Lower leg skin (tissue), 4 donors: ENCODE measurements around the gene PLXNC1. TPM values are rescaled to one million over a fixed set of nuclear protein-coding genes. Genes with fewer than 3 reads are reported as not detected.

Experiments used
- DNase-seq, 2 donors: peaks; one replicate each; pipeline ENCODE4 v3.0.0-alpha.2; 2019; ENCODE audit warnings: low spot score in 2 of 2
- H3K4me3 ChIP-seq: fragments of 200-600 bp; sonication (generic); 2 replicates; pipeline ENCODE4 v1.5.1; 2017; ENCODE audit warnings: mild to moderate bottlenecking, low read depth; ENCODE audit not compliant: poor library complexity, severe bottlenecking
- CTCF ChIP-seq, 3 donors: fragments of 450-650 bp; IDR thresholded peaks; one replicate each; pipeline ENCODE4 v1.5.1; 2016; ENCODE audit warnings: antibody characterized with exemption in 3 of 3, mild to moderate bottlenecking in 3 of 3, moderate library complexity in 2 of 3
- POLR2A ChIP-seq, 2 donors: fragments of 450-650 bp; IDR thresholded peaks; one replicate each; pipeline ENCODE4 v1.6.1; 2016 to 2017; ENCODE audit warnings: antibody characterized with exemption in 2 of 2, mild to moderate bottlenecking in 1 of 2, moderate library complexity in 1 of 2
- WGBS, 2 donors: methylation state at CpG; one replicate each; pipeline ENCODE4 v1.1.5; 2018; 5-methylcytosine and 5-hydroxymethylcytosine counted together
- intact Hi-C: fragments of 100-400 bp; cut with DNase I; formaldehyde crosslinking; loops from one replicate; pipeline ENCODE4 v1.15.0; 2023; ENCODE audit warnings: low total_unique reads
- total RNA-seq, 4 donors: library from RNA; depleted of rRNA; stranded (reverse); fragments of >200 nt; gene quantifications; one replicate each; pipeline ENCODE4 v1.1.0, GENCODE V29; 2016

The PLXNC1 gene
- total RNA-seq, 4 donors from 2014 or later, result 7.6 to 10.8 (median 8.2) TPM

DNA sequence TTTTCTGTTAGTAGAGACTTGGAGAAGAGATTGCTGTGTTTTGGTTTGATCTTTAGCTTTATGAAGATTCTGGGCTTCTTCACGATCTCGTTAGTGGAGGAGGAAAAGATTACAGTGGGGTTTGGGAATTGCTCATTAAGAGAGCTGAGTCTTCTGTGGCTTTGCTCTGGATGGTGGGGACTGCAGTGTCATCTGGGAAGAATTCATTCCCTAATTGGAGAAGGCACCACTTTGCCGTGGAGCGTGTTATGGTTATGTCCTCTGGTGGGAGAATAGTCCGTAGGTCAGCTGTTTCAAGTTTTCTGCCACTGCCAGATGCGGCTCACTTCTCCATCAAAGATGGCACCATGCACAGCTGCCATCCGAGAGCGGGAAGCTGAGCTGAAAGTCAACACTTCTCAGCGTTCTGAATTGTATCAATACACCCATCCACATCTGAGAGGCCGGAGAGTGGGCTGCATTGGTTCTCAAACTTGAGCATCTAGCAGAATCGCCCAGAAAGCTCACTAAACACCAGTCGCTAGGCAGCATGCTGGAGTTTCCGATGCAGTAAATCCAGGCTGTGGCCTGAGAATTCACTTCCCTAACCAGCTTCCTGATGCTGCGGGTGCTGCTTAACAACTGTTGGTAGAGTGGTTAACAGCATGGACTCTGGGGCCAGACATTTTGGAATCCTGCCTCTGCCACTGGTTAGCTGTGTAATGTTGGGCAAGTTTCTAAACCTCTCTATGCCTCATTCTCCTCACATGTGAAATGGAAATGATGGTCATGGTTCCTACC, 117.8 kb downstream of the PLXNC1 start:
- intact Hi-C loops, result no loop called here
- 73 to 80% methylated on average over 14 of the region's 14 CpGs for WGBS, 2 donors
- no peak overlapping the region for H3K4me3 ChIP-seq
- TF ChIP-seq CTCF (IDR thresholded peaks at IDR 0.05) (no peak), POLR2A (IDR thresholded peaks at IDR 0.05) (no peak)
- no peak for DNase-seq

DNA sequence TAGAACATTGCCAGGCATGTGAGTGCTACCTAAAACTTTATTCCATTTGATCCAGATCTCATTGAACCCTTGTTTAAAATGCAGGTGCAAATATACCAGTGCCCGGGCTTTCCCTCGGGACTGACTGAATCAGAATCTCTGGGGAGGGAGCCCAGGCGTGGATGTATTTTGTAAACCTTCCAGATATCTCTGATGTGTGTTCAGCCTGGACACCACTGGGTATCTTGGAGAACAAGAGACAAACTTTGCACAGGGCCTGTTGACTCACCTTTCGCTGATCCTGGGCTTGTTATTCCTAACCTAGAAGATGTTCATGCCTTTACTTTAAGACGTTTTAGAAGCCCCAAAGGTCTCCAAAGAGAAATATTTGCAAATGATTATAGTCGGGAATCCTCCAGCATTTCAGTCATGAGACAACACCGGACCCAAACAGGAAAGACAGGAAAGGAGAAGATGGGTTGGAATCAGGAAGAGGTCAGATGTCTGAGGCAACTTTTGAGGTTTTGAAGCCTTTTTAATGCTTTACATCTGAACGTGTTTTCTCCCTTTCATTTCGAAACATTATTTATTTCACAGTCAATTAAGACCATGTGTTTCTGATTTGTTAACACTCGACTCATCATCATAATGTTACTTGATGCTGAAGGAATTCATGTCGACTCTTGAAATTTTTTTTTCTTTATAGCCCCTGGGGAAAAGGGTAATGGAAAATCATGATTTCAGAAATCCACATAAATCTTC, 118.6 kb downstream of the PLXNC1 start:
- peak in 1 of 2 donors; percentile 48 for DNase-seq
- TF ChIP-seq CTCF (IDR thresholded peaks at IDR 0.05), result no peak
- no peak for TF ChIP-seq POLR2A (IDR thresholded peaks at IDR 0.05)
- 21 to 25% methylated on average over 11 of the region's 11 CpGs for WGBS, 2 donors

GRCh38 chr12:94267537-94267872, 119.1 kb downstream of the PLXNC1 start:
- TF ChIP-seq CTCF (IDR thresholded peaks at IDR 0.05), result no peak
- TF ChIP-seq POLR2A (IDR thresholded peaks at IDR 0.05), result no peak
- H3K4me3 ChIP-seq, result no peak overlapping the region
- no peak for DNase-seq
- intact Hi-C loops, result no loop called here
- WGBS, 2 donors, result 19 to 25% methylated on average over 3 of the region's 3 CpGs

More for the DNA sequence above, 118.6 kb downstream of the PLXNC1 start:
- H3K4me3 ChIP-seq, result no peak overlapping the region
- intact Hi-C loops, result no loop called here

- 66 to 72% methylated on average over 5 of the region's 5 CpGs for WGBS, 2 donors
- TF ChIP-seq POLR2A (IDR thresholded peaks at IDR 0.05) (no peak), CTCF (IDR thresholded peaks at IDR 0.05) (no peak)
- DNase-seq, result no peak
- intact Hi-C loops, result no loop called here
- no peak overlapping the region for H3K4me3 ChIP-seq
Measured at GRCh38 chr12:94267921-94268471, 119.6 kb downstream of the PLXNC1 start.

- intact Hi-C loops, result no loop called here
- no peak overlapping the region for H3K4me3 ChIP-seq
- no peak for TF ChIP-seq POLR2A (IDR thresholded peaks at IDR 0.05)
- no peak for TF ChIP-seq CTCF (IDR thresholded peaks at IDR 0.05)
- no peak for DNase-seq
- 66 to 75% methylated on average over 4 of the region's 4 CpGs for WGBS, 2 donors
Measured at GRCh38 chr12:94269316-94269999, 121.1 kb downstream of the PLXNC1 start.
